Panc1 (cell line): Measurements from ENCODE around the gene ATXN2. TPM values are rescaled to one million over a fixed set of nuclear protein-coding genes. Genes with fewer than 3 reads are reported as not detected.

Experiments
- ATAC-seq: fragments of 200-7000 bp; cut with Tn5 transposase; 2 replicates; pipeline ENCODE4 v1.9.1; 2020; ENCODE audit warnings: mild to moderate bottlenecking, moderate library complexity
- BruUV-seq: library from RNA; stranded (reverse); fragments of 400-500 nt; replicated peaks from 2 replicates; lab custom pipeline; 2021; lab: Mats Ljungman, UMichigan
- CTCF ChIA-PET: fragments of 300-600 bp; sonication (Branson Sonifier 250); formaldehyde crosslinking; loops from one replicate; lab custom pipeline; 2022; ENCODE audit warnings: antibody characterized with exemption; lab: Charles Lee
- POLR2A ChIA-PET: fragments of 300-600 bp; sonication (Branson Sonifier 250); formaldehyde crosslinking; loops from one replicate; lab custom pipeline; 2022; ENCODE audit warnings: antibody characterized with exemption; lab: Charles Lee
- DNase-seq: peaks from one replicate; pipeline ENCODE4 v3.0.0-alpha.2; 2010; ENCODE audit warnings: low read depth, low spot score
- H3K27ac ChIP-seq: 2 replicates; pipeline ENCODE4 v1.5.1; 2011; ENCODE audit warnings: mild to moderate bottlenecking, low read length, inconsistent platforms
- H3K27me3 ChIP-seq: fragments of 200-500 bp; sonication (Bioruptor generic); 2 replicates; pipeline ENCODE4 v1.6.0; 2014; ENCODE audit warnings: low read length, inconsistent platforms; ENCODE audit not compliant: control insufficient read depth, insufficient read depth
- H3K36me3 ChIP-seq: fragments of 200-500 bp; sonication (Bioruptor generic); 2 replicates; pipeline ENCODE4 v1.5.1; 2014; ENCODE audit warnings: inconsistent platforms, mild to moderate bottlenecking, low read length, moderate library complexity; ENCODE audit not compliant: control insufficient read depth, insufficient read depth
- H3K4me1 ChIP-seq: 2 replicates; pipeline ENCODE4 v1.5.1; 2011; ENCODE audit warnings: inconsistent platforms, mild to moderate bottlenecking, low read length, moderate library complexity; ENCODE audit not compliant: control insufficient read depth, insufficient read depth
- H3K4me3 ChIP-seq, 2 experiments: 2 replicates each; pipeline ENCODE4 v1.5.1; 2011 to 2012; ENCODE audit warnings: low read depth in 2 of 2, low read length in 2 of 2, mild to moderate bottlenecking in 2 of 2, inconsistent platforms in 1 of 2, moderate library complexity in 1 of 2
- H3K9me3 ChIP-seq: fragments of 200-500 bp; sonication (Bioruptor generic); 2 replicates; pipeline ENCODE4 v1.5.1; 2014; ENCODE audit warnings: low read depth, mild to moderate bottlenecking, inconsistent platforms, low read length, moderate library complexity; ENCODE audit not compliant: control insufficient read depth, insufficient read depth
- CTCF ChIP-seq: fragments of 450-650 bp; IDR thresholded peaks from 2 replicates; pipeline ENCODE4 v1.5.1; 2017; ENCODE audit warnings: mild to moderate bottlenecking
- POLR2AphosphoS5 ChIP-seq: IDR thresholded peaks from 2 replicates; pipeline ENCODE4 v1.6.1; 2012; ENCODE audit warnings: mild to moderate bottlenecking, low read depth, low read length, moderate library complexity
- REST ChIP-seq, 2 experiments: IDR thresholded peaks; 2 replicates each; pipeline ENCODE4 v1.6.1; 2011 to 2012; ENCODE audit warnings: low read depth in 2 of 2, control low read depth in 1 of 2, low read length in 1 of 2, mild to moderate bottlenecking in 1 of 2, moderate library complexity in 1 of 2; ENCODE audit not compliant: insufficient read depth in 1 of 2
- SIN3A ChIP-seq: IDR thresholded peaks from 2 replicates; pipeline ENCODE4 v1.6.1; 2012; ENCODE audit warnings: low read depth, mild to moderate bottlenecking, low read length, moderate library complexity, borderline replicate concordance; ENCODE audit not compliant: insufficient read depth
- TCF7L2 ChIP-seq: IDR thresholded peaks from 2 replicates; pipeline ENCODE4 v1.6.1; 2011; ENCODE audit warnings: mild to moderate bottlenecking, low read depth, low read length, inconsistent platforms
- in situ Hi-C: cut with HindIII; loops from 2 replicates; pipeline ENCODE4 v1.10.0; 2016; ENCODE audit warnings: low sequenced_read_pairs, low pct_unique_long_range_greater_than_20kb
- intact Hi-C: fragments of 100-400 bp; cut with micrococcal nuclease; formaldehyde crosslinking; loops from one replicate; pipeline ENCODE4 v1.10.0; 2022; ENCODE audit not compliant: unreplicated experiment
- total RNA-seq: library from RNA; stranded (reverse); gene quantifications from one replicate; pipeline ENCODE4 v1.2.1, GENCODE V29; 2021; ENCODE audit not compliant: unreplicated experiment

The ATXN2 gene
- total RNA-seq, 1 experiment from 2014 or later, result 77.6 TPM

GRCh38 chr12:111417784-111418593 lies 181.1 kb downstream of the ATXN2 start:
- peaks cover 17% of the 10 kb centered on the region for H3K4me1 ChIP-seq
- DNase-seq (no peak), ATAC-seq (no peak)
- intact Hi-C loops (no loop called here), in situ Hi-C loops (no loop called here)
- H3K27ac ChIP-seq, result no peak overlapping the region
- CTCF ChIA-PET, result no interaction called here
- H3K4me3 ChIP-seq, result no peak overlapping the region
- POLR2A ChIA-PET, result no interaction called here
- no TSS peak for BruUV-seq
- H3K27me3 ChIP-seq, result no peaks in the 10 kb centered on the region
- no peaks in the 10 kb centered on the region for H3K9me3 ChIP-seq
- H3K36me3 ChIP-seq, result no peaks in the 10 kb centered on the region
- no peak for TF ChIP-seq POLR2AphosphoS5
- no peak for TF ChIP-seq TCF7L2
- TF ChIP-seq CTCF, result no peak
- no peak for TF ChIP-seq SIN3A
- no peak for TF ChIP-seq REST (IDR thresholded peaks at IDR 0.05; ENCODE audit: insufficient read depth in 1 of 2, low read depth in 2 of 2, low read length in 1 of 2)

- ATAC-seq (no peak), DNase-seq (no peak)
- ChIA-PET POLR2A (no interaction called here), CTCF (no interaction called here)
- no TSS peak for BruUV-seq
- no peak overlapping the region for H3K4me3 ChIP-seq
- intact Hi-C loops, result no loop called here
- peaks cover 24% of the 10 kb centered on the region for H3K4me1 ChIP-seq
- no peak overlapping the region for H3K27ac ChIP-seq
- no peaks in the 10 kb centered on the region for H3K36me3 ChIP-seq
- no peaks in the 10 kb centered on the region for H3K27me3 ChIP-seq
- in situ Hi-C loops, result no loop called here
- H3K9me3 ChIP-seq, result no peaks in the 10 kb centered on the region
- no peak for TF ChIP-seq TCF7L2
- TF ChIP-seq POLR2AphosphoS5, result no peak
- no peak for TF ChIP-seq REST (IDR thresholded peaks at IDR 0.05; ENCODE audit: insufficient read depth in 1 of 2, low read depth in 2 of 2, low read length in 1 of 2)
- no peak for TF ChIP-seq CTCF
- TF ChIP-seq SIN3A, result no peak
Observed at GRCh38 chr12:111417290-111417689, 181.8 kb downstream of the ATXN2 start.
